ENCODE measurements around the gene SMIM5. TPM values are rescaled to one million over a fixed set of nuclear protein-coding genes. Genes with fewer than 3 reads are reported as not detected.
"Not testable (repeated sequence)": the region's sequence is repeated elsewhere in the genome, so short reads cannot be mapped to it uniquely, and the experiment has no call there.

Gene SMIM5
- polyA plus RNA-seq, 2 of the 4 experiments (the other 2 are of a cell fraction), result 0.15 to 0.25 TPM

- Histone ChIP-seq H3K4me2 (no peak overlapping the region), H3K9me3 (no peaks in the 10 kb centered on the region), H3K27ac (no peak overlapping the region), H3K4me1 (peaks cover 19% of the 10 kb centered on the region), H3K4me3 (no peak overlapping the region)
- DNase-seq (ENCODE audit: low read depth in 1 of 2, low spot score in 1 of 2) (no peak), ATAC-seq (no peak), FAIRE-seq (no peak)
- POLR2A ChIA-PET, result interaction anchor here (1.0 to 1.7 kb wide), 2 partner anchors 26 to 143 kb away, joined by 3 to 5 read pairs; no protein-coding TSS in a partner anchor
- WGBS (ENCODE audit: missing lambda C conversion rate), result 85% methylated on average over 13 of the region's 13 CpGs
- CTCF ChIA-PET, result interaction anchor here (1.0 to 51.3 kb wide), 7 partner anchors 4 to 108 kb away, joined by 3 to 2254 read pairs (median 926); partner anchors contain the start of genes GALK1, MYO15B, RECQL5 and SAP30BP
- TF ChIP-seq CBX8 (IDR thresholded peaks at IDR 0.05) (no peak), ESRRA (IDR thresholded peaks at IDR 0.05; ENCODE audit: borderline replicate concordance, low read length) (no peak), HDAC2 (IDR thresholded peaks at IDR 0.05) (no peak), SREBF2 (IDR thresholded peaks at IDR 0.05) (no peak), HEYL (CRISPR knock-in tag; IDR thresholded peaks at IDR 0.05) (no peak), GATA3 (IDR thresholded peaks at IDR 0.05; ENCODE audit: borderline replicate concordance) (no peak), NPAS2 (CRISPR knock-in tag; IDR thresholded peaks at IDR 0.05; ENCODE audit: borderline replicate concordance) (no peak), E2F6 (IDR thresholded peaks at IDR 0.05; ENCODE audit: borderline replicate concordance, low read depth) (no peak), RFX5 (IDR thresholded peaks at IDR 0.05) (no peak), CHD4 (IDR thresholded peaks at IDR 0.05; ENCODE audit: borderline replicate concordance) (no peak), RNF2 (IDR thresholded peaks at IDR 0.05; ENCODE audit: borderline replicate concordance, low read depth) (no peak), ZNF302 (CRISPR knock-in tag; IDR thresholded peaks at IDR 0.05) (no peak)
- TF ChIP-seq, protein P1, sequence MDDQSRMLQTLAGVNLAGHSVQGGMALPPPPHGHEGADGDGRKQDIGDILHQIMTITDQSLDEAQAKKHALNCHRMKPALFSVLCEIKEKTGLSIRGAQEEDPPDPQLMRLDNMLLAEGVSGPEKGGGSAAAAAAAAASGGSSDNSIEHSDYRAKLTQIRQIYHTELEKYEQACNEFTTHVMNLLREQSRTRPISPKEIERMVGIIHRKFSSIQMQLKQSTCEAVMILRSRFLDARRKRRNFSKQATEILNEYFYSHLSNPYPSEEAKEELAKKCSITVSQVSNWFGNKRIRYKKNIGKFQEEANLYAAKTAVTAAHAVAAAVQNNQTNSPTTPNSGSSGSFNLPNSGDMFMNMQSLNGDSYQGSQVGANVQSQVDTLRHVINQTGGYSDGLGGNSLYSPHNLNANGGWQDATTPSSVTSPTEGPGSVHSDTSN (IDR thresholded peaks at IDR 0.05), result no peak
Measured at GRCh38 chr17:75637143-75637538, 3.9 kb downstream of the SMIM5 start.

DNA sequence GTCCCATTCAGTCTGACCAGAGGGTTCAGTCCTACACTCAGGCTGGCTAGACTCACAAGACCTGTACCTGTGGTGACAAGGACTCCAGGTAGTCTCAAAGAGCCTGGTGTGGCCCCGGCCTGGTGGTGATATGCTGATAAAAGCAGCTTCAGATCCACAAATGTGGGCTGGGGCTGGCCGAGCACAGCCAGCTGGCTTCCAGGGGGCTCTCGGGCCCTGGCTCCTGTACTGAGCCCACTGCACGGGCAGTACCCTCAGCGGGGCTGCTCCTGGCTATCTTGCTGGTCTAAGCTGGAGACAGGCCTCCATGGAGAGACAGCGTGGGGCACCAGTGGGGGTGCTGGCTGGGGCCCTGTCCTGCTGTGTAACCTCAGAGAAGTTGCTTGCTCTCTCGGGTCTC, 4.3 kb downstream of the SMIM5 start:
- FAIRE-seq, result no peak
- 86% methylated on average over 7 of the region's 7 CpGs for WGBS (ENCODE audit: missing lambda C conversion rate)
- ChIA-PET CTCF (interaction anchor here (1.1 to 51.3 kb wide), 6 partner anchors 4 to 108 kb away, joined by 3 to 2254 read pairs (median 1428); partner anchors contain the start of genes GALK1, MYO15B, RECQL5 and SAP30BP), POLR2A (interaction anchor here (1.0 to 1.7 kb wide), 2 partner anchors 27 to 142 kb away, joined by 3 to 5 read pairs; no protein-coding TSS in a partner anchor)
- DNase-seq (ENCODE audit: low read depth in 1 of 2, low spot score in 1 of 2), result no peak
- no peak overlapping the region for H3K4me2 ChIP-seq
- no peak overlapping the region for H3K27ac ChIP-seq
- no peaks in the 10 kb centered on the region for H3K9me3 ChIP-seq
- TF ChIP-seq KDM5A (IDR thresholded peaks at IDR 0.05) (no peak), ELK1 (IDR thresholded peaks at IDR 0.05; ENCODE audit: low read depth, low read length) (no peak), HOXA7 (CRISPR knock-in tag; IDR thresholded peaks at IDR 0.05) (no peak), GATA3 (IDR thresholded peaks at IDR 0.05; ENCODE audit: borderline replicate concordance) (no peak), RARB (CRISPR knock-in tag; IDR thresholded peaks at IDR 0.05) (no peak), CTCF (IDR thresholded peaks at IDR 0.05) (no peak), TP53 (CRISPR knock-in tag; IDR thresholded peaks at IDR 0.05) (no peak), JUN (IDR thresholded peaks at IDR 0.05) (no peak), RAD21 (conservative IDR thresholded peaks at IDR 0.05 in 1 of 2, IDR thresholded peaks at IDR 0.05 in 1 of 2) (no peak), CBX8 (IDR thresholded peaks at IDR 0.05) (no peak), ESRRA (IDR thresholded peaks at IDR 0.05; ENCODE audit: borderline replicate concordance, low read length) (no peak), USF2 (IDR thresholded peaks at IDR 0.05) (no peak), ZSCAN20 (CRISPR knock-in tag; IDR thresholded peaks at IDR 0.05) (no peak), HMGXB4 (CRISPR knock-in tag; IDR thresholded peaks at IDR 0.05; ENCODE audit: borderline replicate concordance) (no peak), TFCP2L1 (CRISPR knock-in tag; IDR thresholded peaks at IDR 0.05) (no peak)
- peaks cover 18% of the 10 kb centered on the region for H3K4me1 ChIP-seq
- ATAC-seq, result no peak
- H3K4me3 ChIP-seq, result no peak overlapping the region

DNA sequence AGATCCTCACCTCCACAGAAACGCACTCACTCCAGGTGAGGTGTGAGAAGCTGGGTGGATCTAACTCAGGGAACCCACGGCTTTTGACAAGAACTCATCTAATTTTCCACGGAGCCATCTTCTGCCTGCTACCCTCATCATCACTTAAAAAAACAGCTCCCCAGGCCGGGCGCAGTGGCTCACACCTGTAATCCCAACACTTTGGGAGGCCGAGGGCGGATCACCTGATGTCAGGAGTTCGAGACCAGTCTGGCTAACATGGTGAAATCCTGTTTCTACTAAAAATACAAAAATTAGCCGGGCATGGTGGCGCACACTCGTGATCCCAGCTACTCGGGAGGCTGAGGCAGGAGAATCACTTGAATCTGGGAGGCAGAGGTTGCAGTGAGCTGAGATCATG, 4.8 kb downstream of the SMIM5 start:
- not testable (repeated sequence) for H3K4me2 ChIP-seq; H3K9me3 ChIP-seq; H3K27ac ChIP-seq; H3K4me3 ChIP-seq; ATAC-seq; DNase-seq (ENCODE audit: low read depth in 1 of 2, low spot score in 1 of 2); FAIRE-seq
- 93% methylated on average over 12 of the region's 12 CpGs for WGBS (ENCODE audit: missing lambda C conversion rate)
- H3K4me1 ChIP-seq, result peaks cover 14% of the 10 kb centered on the region
- CTCF ChIA-PET, result interaction anchor here (0.9 to 51.3 kb wide), 7 partner anchors 5 to 141 kb away, joined by 3 to 2254 read pairs (median 926); partner anchors contain the start of genes GALK1, MYO15B, RECQL5 and SAP30BP
- POLR2A ChIA-PET, result interaction anchor here (1.7 kb wide), 1 partner anchor 142 kb away, joined by 5 read pairs; no protein-coding TSS in a partner anchor
